Neural progenitor cell (in vitro differentiated cells): ENCODE results near the gene ARL6IP5.

Experiments used
- CTCF ChIP-seq: fragments of 200-600 bp; sonication (generic); IDR thresholded peaks from 2 replicates; pipeline ENCODE4 v1.5.1; 2017; ENCODE audit warnings: antibody characterized with exemption, mild to moderate bottlenecking
- EZH2 ChIP-seq: fragments of 200-600 bp; sonication (generic); IDR thresholded peaks from 2 replicates; pipeline ENCODE4 v1.6.1; 2017; ENCODE audit warnings: antibody characterized with exemption, mild to moderate bottlenecking, moderate library complexity

GRCh38 chr3:69079269-69080159 lies 5.2 kb upstream of the ARL6IP5 start:
- TF ChIP-seq CTCF = no peak
- TF ChIP-seq EZH2 = no peak
